HG03439 (cell line): ENCODE measurements around the gene OR6K3.
"Not testable (repeated sequence)": the region's sequence is repeated elsewhere in the genome, so short reads cannot be mapped to it uniquely, and the experiment has no call there.

Experiments
- ATAC-seq: cut with Tn5 transposase; IDR thresholded peaks from one replicate; pipeline ENCODE4 v1.9.1; 2021; ENCODE audit warnings: mild to moderate bottlenecking, moderate library complexity; ENCODE audit not compliant: unreplicated experiment

OR6K3 gene, protein sequence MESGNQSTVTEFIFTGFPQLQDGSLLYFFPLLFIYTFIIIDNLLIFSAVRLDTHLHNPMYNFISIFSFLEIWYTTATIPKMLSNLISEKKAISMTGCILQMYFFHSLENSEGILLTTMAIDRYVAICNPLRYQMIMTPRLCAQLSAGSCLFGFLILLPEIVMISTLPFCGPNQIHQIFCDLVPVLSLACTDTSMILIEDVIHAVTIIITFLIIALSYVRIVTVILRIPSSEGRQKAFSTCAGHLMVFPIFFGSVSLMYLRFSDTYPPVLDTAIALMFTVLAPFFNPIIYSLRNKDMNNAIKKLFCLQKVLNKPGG

DNA sequence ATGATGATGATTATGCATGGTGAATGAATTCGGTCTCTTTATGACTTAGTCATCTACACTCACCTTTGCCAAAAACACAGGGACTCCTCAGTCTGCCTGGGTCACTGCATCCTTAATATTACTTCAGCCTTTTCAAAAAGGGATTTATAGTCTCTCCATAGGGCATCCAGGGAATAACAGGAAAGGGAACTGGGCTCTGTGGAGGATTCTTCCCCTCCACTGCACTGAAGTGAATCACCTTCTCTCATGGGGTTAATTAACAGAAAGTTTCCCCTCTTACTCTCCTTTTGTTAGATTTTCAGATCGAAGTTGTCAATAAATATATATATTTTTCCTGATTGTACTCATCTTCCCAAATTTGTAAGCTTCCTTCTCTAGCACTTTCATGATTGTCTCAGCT lies at the start of gene OR6K3:
Gene OR6K3, minus strand, starts transcription at position 101 of the 400 bp plus-strand sequence. CDS start 2,605 bp downstream, outside the sequence.
- no peak for ATAC-seq

DNA sequence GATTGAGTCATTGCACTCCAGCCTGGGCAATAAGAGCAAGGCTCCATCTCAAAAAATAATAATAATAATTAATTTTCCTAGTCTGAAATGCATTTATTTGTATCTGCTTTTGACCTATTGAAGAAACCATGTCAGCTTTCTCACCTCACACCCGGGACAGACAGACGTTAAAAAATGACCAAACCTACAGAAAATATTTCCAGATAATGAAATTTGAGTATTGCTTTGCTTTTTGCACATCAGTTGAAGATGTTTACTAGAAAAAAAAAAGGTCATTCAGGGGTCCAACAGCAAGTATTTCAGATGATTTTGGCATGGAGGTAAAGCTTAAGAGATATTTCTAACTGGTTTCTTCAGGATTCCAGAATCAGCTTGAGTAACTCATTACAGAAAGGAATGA lies 33.9 kb upstream of the OR6K3 start, which contains the start of gene OR6K6:
Gene OR6K6, plus strand, starts transcription at position 301 of the 400 bp plus-strand sequence. CDS start 168 bp downstream, outside the sequence.
- no peak for ATAC-seq

DNA sequence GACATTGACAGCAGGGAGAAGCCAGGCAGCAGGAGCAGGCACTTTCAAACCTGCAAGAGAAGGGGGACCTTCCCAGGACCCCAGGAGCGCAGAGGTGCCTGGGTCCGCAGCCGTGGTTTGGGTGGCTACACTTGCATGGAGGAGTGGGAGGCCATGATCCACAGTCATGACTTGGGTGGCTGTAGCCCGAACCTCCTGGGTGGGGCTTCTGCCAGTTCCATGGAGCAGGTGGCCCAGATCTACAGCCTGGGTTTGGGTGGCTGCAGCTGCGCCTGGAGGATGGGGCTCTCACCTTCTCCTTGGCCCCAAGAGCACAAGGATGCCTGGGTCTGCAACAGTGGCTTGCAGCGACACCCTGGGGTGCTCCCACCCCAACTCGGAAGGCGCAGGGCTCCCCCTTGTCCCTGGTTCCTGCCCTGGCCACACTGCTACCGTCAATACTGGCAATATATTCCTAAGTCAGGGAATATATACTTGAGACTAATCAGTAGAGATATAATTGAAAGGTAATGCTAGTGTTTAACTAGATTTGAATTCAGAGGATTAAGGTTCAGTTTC lies 31.7 kb upstream of the OR6K3 start:
- ATAC-seq: no peak

DNA sequence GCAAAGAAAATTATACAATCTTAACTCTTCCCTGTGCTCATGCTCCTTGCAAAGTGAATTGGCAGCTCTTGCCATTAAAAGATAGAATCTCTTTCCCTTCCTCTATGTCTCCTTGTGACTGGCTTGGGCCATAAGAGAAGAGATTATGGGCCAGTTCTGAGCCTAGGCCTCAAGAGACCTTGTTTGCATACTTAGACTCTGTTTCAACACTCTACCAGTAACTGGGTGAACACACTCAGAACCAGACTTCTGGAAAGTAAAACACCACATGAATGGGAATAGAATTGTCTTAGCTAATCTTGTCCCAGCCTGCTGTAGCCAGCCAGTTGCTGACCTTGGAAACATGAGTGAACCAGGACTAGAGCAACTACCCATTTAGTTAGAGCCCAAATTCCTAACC lies 15.3 kb upstream of the OR6K3 start:
- ATAC-seq: no peak

DNA sequence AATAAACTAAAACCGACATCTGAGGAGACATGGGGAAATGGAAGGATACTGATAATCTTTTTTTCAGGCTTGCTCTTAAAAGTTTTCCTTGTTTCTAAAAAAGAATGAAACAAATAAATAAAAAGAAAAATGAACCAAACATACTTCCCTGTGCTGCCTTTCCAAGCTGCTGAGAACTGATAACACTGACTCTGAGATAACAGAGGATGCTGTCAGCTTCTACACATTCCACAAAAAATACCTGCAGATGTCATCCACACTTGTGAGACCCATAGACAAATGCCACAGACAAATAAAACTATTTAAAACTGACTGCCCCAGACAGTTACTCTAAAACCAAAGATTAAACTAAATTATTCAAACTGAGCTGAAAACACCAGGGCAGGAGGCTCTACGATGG lies 12.0 kb upstream of the OR6K3 start:
- no peak for ATAC-seq

DNA sequence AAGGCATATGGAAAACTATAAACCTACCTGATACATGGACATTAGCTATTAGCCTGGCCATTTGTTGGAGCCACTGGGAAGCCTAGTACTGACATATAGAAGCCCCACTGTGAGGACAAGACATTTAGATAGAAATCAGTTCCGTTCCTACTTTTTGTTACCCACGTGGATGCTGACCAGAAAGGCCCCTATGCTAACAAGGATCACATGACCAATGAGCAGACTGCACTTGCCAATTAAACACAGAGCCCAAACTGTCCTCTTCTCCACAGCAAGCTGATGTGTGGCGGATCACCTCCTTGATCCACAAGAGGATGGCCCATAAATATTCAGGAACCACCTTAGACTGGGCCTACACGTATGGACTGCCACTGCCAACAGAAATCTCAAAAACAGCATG lies 11.2 kb upstream of the OR6K3 start:
- no peak for ATAC-seq

DNA sequence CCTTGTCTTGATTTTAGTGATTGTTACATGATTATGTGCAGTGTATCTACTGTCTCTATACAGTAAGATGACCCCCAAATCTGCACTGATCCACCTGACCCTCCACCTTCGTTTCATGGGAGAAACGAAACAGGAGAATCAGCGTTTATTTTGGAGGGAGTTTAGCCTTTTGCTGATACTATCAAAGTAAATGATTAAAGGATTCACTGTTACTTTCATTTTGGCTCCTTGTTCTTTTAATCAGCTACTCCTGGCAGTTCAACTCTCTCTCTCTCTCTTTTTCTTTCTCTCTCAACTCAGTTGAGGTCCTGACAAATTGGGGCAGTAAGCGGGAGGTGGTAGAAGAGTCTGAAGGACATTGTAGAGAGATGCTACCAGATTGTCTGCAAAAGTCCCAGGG lies 9.9 kb upstream of the OR6K3 start:
- no peak for ATAC-seq

DNA sequence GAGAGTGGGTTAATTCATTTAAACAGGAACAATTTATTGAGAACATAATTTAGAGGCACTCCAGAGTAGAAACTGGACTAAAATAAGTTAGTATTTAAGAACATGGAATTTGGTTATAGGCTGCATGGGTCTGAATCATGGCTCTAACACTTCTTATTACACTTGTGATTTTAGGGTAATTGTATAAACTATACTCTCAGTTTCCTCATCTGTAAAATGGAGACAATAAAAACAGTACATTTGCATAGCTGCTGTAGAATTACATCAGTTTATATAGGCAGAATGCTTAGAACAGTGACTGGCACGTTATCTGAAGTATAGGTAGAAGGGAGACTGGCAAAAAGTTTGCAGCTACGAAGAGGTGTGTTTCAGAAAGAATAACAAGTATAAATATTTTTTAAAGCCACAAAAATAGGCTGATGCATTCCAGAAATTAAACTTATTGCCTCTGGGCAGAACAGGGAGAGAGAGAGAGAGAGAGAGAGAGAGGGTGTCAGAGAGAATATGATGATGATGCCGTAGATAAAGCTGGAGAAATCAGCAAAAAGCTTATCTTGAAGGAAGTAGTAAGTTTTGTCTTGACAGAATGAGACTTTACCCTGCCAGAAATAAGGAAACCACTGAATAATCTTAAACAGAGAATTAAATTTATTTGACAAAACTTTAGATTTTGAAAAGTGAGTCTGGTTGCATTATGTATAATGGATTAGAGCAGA lies 8.1 kb upstream of the OR6K3 start:
- no peak for ATAC-seq

DNA sequence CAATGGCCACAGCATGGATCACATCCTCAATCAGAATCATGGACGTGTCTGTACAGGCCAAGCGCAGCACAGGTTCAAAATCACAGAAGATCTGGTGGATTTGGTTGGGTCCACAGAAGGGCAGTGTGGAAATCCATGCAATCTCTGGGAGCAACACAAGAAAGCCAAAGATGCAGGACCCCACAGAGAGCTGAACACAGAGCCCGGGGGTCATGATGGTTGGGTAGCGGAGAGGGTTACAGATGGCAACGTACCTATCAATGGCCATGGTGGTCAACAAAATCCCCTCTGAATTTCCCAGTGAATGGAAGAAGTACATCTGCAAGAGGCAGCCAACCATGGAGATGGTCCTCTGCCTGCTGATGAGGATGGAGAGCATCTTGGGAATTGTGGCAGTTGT lies 3.9 kb upstream of the OR6K3 start:
- ATAC-seq: no peak

DNA sequence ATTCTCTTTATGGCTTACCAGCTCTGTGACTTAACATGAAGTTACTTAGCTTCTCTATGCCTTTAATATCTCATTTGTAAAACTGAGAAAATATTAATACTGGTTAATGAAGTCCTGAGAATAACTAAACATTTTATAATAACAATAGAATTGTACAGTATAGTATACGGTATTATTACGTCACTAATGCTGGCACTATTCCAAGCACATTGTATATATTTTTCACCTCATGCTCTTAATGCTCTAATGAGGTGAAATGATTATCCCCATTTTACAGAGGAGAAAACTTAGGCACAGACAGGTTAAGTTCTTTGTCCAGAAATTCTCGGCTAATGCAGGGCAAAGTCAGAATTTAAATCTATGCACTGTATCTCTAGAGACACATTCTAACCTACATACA lies 856 bp downstream of the OR6K3 start:
- ATAC-seq: no peak

DNA sequence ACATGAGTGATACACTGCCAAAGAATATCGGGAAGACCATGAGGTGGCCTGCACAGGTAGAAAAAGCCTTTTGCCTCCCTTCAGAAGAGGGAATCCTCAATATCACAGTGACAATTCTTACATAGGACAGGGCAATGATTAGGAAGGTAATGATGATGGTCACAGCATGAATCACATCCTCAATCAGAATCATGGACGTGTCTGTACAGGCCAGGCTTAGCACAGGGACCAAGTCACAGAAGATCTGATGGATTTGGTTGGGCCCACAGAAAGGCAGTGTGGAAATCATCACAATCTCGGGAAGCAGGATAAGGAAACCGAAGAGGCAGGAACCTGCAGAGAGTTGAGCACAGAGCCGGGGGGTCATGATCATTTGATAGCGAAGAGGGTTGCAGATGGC lies 3.2 kb downstream of the OR6K3 start:
- no peak for ATAC-seq

DNA sequence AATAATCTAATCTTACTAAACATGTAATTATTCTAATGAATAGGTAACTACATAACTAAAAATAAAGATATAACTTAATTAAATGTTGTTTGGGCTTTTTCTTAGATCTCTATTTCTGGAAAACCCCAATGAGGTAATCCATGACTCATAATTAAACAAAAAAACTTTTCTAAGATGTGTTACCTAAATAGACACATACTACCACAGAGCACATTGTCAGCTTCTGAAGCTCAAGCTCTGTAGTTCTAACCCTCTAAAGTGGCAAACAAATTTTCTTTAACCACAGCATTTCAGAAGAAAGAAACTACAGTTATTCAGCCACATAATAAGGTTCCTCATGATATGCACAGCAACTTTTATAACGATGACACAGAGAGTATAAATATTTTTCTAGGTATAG lies 4.2 kb downstream of the OR6K3 start:
- ATAC-seq: no peak

DNA sequence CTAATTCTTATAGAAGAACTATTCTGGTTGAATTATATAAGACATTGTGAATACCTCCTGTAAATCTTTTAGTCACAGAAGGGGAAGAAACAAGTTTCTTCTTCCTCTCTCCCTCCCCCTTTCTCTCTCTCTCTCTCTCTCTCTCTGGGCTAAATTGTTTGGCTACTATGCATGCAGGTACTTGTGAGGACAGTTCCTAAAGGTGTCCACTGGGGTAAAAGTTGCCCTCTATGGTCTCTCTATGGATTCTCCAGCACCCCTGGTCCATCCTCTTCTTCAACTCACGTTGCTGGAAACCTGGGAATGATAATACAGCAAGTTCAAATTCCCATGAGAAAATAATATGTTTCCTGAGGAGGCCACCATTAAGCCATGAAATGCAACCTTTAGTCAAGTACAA lies 5.8 kb downstream of the OR6K3 start:
- ATAC-seq: no peak

DNA sequence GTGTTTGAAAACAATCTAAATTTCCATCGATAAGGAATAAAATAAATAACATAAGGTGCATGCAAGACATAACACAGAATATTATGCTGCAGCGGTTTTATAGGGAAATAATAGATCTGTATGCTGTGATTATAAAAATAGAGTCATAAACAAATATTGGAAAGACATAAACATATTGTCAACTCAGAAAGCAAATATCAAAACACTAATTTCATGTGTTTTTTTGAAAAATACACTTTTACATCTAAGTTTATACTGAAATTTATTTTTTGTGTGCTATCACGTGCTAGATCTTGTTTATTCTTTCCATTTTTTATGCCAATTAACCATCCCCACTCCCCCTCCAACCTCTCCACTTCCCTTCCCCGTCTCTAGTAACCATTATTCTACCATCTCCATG lies 9.4 kb downstream of the OR6K3 start:
- no peak for ATAC-seq

DNA sequence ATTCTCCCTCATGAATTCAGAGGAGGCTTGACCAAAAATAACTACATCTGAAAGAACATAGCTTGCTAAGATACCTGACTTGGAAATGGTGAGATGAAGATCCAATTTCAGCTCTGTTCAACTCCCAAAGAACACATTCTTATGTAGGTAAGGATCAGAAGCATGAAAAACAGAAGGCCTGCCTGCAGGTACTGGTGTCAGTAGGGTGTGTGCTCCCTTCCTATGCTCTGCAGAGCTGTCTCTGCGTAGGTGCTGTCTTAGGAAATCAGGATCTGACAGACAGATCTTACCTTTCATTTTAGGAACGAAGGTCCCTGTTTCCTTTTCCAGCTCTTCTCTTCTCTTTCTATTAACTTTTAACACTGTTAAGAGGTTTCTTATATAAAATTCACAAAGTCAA lies 14.4 kb downstream of the OR6K3 start:
- ATAC-seq: no peak

DNA sequence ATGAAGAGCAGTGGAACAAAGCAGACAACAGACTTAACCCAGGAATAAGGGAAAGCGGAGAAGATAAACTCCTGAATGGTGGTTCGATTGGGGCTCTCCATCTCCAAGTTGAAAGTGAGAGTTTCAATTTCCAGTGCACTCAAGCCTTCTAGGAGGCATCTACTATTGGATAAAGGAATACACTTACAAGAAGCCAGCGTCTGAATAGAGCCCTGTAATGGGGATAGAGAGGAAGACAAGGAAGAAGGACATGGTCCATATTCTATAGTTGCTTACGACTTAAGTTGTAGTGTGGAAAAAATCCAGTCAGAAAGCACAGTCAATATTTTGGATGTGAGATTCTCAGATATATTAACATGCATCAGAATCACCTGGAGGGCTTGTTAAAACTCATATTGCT lies 20.0 kb downstream of the OR6K3 start, which contains the start of gene OR6K2:
Gene OR6K2, minus strand, starts transcription at position 101 of the 400 bp plus-strand sequence. Its CDS starts 0 bp downstream, at position 101.
- ATAC-seq: no peak

DNA sequence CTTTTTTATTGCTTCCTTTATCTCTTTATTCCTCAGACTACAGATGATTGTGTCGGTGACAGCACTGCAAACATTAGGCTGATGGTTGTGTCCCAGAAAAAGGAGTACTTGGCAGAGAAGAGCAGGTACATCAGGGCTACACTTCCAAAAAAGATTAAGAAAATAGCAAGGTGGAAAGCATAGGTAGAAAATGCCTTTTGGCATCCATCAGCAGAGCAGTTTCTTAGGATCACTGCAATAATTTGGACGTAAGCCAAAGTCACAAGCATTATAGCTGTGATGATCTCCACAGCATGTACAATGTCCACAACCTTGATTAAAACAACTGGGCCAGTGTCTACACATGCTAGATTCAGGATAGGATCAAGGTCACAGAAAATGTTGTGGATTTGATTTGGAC lies 25.9 kb downstream of the OR6K3 start:
- ATAC-seq: no peak

DNA sequence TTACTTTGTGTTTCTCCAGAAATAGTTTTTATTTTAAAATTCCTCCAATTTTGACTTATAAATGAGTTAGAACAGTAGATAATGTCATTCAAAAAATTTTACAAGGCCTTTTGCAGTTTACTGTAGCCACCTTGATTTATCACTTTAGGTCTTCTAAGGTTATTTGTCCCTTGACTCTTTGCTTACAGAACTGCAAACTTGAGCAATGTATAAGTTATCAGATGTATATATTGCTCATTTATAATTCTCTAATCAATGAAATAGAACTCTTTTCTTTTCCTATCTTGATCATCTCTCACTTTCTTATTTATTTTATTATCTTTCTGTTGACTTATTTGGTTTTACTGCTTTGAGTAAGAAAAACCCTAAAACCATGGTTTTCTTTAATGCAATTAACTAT lies 28.2 kb downstream of the OR6K3 start:
- ATAC-seq: no peak

DNA sequence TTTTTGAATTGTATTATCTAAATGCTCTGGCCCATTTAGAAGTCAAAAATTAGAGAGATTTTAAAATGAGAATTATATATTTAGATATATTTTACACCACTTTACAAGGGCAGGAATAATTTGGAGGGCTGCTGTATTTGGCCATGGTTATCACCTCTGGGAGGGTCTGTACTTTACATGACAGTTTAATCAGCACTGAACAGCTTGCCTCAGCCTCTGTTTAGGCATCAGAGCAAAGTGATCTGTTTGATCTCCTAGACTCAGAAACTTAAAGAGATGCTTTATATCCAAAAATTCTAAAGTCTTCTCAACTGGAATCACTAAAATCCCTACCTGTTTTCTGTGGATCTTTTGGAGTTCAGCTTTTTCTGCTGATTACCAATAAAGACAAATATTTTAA lies 28.6 kb downstream of the OR6K3 start:
- no peak for ATAC-seq

DNA sequence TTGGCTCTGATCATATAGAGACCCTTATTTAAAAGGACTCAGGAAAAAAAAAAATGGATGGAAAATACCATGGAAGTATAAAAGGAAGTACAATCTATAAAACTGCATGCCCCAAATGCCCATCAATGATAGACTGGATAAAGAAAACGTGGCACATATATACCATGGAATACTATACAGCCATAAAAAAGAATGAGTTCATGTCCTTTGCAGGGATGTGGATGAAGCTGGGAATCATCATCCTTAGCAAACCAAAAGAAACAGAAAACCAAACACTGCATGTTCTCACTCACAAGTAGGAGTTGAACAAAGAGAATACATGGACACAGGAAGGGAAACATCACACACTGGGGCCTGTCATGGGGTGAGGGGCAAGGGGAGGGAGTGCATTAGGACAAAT lies 29.4 kb downstream of the OR6K3 start:
- ATAC-seq: not testable (repeated sequence)

DNA sequence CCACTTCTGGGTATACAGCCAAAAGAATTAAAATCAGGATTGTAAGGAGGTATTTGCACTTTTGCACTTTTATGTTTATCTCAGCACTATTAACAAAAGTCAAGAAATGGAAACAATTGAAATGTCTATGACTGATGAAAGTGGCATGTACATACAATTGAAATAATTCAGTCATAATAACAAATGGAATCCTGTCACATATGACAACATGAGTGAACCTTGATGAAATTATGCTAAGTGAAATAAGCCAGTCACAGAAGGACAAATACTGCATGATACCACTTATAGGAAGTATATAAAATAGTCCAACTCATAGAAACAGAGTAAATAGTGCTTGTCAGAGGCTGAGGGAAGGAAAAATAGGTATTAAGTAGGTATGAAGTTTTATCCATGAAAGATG lies 30.6 kb downstream of the OR6K3 start:
- ATAC-seq: no peak

DNA sequence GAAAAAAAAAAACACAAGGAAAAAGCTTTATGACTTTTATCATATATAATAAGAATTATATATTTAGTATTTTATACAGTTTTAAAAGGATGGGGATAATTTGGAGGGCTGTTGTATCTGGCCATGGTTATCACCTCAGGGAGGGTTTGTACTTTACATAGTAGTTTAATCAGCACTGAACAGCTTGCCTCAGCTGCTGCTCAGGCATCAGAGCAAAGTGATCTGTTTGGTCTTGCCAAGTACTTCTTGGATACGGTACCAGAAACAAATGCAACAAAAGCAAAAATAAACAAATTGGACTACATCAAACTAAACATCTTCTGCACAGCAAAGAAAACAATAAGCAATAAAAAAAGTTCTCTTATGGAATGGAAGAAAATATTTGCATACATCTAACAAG lies 31.4 kb downstream of the OR6K3 start:
- no peak for ATAC-seq
